HG03521 (cell line): ENCODE data around the gene PIP5K1C.
"Not testable (repeated sequence)": the region's sequence is repeated elsewhere in the genome, so short reads cannot be mapped to it uniquely, and the experiment has no call there.

ENCODE experiments used
- ATAC-seq: cut with Tn5 transposase; IDR thresholded peaks from one replicate; pipeline ENCODE4 v1.9.1; 2021; ENCODE audit warnings: mild to moderate bottlenecking, moderate library complexity; ENCODE audit not compliant: unreplicated experiment

Gene PIP5K1C

DNA sequence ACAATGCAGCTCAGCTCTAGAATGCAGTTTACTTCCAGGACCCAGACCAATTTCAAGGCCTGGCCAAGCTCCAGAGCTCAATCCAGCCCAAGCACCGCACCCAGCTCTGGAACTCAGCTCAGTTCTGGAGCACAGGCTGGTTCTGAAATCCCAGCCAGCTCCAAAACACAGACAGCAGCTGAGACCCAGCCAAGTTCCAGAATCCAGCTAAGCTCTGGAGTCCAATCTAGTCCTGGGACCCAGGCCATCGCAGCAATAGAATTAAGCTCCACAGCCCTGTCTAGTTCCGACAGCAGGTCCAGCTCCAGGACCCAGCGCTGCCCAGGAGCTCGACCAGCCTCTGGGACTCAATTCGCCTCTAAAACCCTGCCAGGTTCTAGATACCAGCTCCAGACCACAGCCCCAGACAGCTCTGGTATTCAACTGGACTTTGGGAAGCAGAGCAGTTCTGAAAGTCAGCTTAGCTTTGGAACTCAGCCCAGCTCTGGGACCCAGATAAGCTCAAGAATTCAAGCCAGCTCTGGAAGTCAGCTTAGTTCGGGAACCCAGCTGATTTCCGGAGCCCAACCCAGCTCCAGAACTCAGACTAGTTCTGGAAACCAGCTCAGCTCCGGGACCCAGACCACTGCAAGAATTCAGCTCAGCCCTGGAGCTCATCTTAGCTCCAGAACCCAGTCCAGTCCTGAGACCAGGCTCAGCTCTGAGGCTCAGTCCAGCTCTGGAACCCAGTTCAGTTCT, 108.2 kb downstream of the PIP5K1C start:
- no peak for ATAC-seq

- ATAC-seq = no peak
Measured at GRCh38 chr19:3590991-3591659, 109.1 kb downstream of the PIP5K1C start.

DNA sequence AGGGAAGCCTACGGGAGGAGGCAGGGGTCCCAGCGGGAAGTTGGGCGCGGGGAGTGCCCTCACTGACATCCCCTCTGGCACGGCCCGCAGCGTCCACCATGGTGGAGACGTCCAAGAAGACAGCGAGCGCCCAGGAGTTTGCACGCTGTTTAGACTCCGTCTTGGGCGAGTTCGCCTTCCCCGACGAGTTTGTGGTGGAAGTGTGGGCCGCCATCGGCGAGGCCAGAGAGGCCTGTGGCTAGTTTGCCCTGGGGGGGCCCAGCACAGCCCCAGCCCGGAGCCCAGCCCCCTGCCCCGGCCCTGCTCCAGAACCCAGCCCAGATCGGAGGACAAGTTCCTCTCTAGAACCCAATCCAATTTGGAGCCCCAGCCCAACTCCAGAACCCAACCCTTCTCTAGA, 110.3 kb downstream of the PIP5K1C start:
- no peak for ATAC-seq

- no peak for ATAC-seq
Measured at GRCh38 chr19:3589439-3589838, 110.8 kb downstream of the PIP5K1C start.

DNA sequence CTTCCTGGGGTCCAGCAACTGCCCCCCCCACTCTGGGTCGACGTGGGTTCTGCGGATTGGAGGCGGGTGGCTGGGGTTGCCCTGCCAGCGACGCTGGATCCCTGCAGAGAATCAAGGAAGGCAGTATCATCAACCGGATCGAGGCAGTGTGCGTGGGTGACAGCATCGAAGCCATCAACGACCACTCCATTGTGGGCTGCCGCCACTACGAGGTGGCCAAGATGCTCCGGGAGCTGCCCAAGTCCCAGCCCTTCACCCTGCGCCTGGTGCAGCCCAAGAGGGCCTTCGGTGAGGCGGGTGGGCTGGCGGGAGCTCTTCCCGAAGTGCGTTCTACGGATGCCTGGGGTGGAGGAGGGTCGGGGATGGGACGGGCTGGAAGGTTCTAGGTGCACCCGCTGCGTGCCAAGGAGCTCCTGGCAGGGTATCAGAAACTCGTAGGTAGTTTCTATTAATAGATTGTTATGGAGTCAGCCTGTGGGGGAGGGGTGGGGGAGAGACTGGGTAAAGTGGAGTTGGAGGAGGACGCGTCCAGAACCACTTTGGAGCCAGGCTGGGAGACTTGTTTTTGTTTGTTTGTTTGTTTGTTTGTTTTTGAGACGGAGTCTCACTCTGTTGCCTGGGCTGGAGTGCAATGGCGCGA, 113.4 kb downstream of the PIP5K1C start:
- ATAC-seq = no peak

DNA sequence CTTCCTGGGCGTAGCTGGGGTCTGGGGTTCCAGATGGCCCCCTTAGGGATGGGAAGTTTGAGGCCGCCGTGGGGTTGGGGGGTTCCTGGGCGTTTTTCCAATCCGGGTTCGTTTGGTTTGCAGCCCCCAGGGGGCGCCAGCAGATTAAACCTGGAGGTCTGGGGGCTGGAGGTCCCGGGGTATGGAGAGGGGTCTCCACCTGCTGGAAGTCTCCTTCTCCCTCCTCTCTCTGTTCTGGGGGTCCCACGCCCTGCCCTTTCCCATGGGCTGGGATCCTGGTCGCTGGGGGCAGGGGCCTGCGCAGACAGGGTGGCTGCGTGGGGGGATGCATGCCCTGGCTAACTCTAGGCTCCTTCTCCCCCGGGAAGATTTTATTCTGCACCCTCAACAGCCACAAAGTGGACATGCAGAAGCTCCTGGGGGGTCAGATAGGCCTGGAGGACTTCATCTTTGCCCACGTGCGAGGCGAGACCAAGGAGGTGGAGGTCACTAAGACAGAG, 114.1 kb downstream of the PIP5K1C start:
- no peak for ATAC-seq

DNA sequence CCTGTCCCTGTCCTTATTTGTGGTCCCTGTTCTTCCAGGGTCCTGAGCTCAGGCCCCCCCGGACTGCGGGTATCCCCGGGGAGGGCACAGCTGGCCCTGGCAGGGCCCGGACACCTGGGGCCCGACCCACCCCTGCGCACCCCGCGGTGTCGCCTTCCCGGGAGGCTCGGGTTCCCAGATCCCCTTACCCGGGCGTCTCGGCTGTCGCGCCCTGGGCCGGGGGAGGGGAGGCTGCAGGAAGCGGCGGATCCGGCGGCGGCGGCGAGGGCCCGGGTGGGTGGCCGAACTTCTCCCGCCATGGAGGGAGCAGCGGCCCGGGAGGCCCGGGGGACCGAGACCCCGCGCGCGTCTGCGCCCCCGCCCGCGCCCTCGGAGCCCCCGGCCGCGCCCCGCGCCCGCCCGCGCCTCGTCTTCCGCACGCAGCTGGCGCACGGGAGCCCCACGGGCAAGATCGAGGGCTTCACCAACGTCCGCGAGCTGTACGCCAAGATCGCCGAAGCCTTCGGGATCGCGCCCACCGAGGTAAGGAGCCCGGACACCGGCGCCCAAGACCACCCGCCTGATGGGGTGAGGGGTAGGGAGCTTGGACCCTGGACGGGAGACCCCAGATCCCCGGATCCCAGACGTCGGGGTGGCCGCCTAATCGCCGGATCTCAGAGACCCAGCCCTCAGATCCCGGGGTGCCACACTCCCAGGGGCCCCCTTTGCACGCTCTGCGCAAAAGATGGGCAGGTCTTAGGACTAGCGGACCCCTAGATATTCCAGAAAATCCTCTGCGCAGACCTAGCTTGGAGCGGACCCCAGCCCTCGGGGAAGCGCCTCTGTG, 114.8 kb downstream of the PIP5K1C start, which contains the start of gene GIPC3:
GIPC3 (plus strand) TSS at position 178 of the 826 bp plus-strand sequence; CDS start at position 298, 120 bp downstream.
- ATAC-seq = no peak

- ATAC-seq = not testable (repeated sequence)
Measured at GRCh38 chr19:3584036-3584802, 116.0 kb downstream of the PIP5K1C start.

GRCh38 chr19:3581792-3582191, 118.5 kb downstream of the PIP5K1C start:
- ATAC-seq = not testable (repeated sequence)
